ENCODE data around the gene LRRC8E. TPM values are rescaled to one million over a fixed set of nuclear protein-coding genes. Genes with fewer than 3 reads are reported as not detected.

LRRC8E gene
- total and polyA plus RNA-seq, 10 of the 15 experiments (the other 5 are each of a cell fraction or from before 2014, with no cell fraction given), result 0.04 to 0.32 (median 0.25) TPM; not detected in 7

- in situ Hi-C loops (cut with MboI), result no loop called here
- Histone ChIP-seq H3K9me3 (replicated peaks; ENCODE audit: control insufficient read depth, insufficient read depth, low read length) (no peaks in the 10 kb centered on the region; the same call in 2 of the 3 replicates), H3K27ac (ENCODE audit: control insufficient read depth, insufficient read depth) (no peak overlapping the region), H3K4me3 (no peak overlapping the region), H2AFZ (ENCODE audit: control insufficient read depth, low read depth, low read length) (no peak overlapping the region), H3K4me1 (ENCODE audit: control insufficient read depth, insufficient read depth, low read length) (peaks cover 12% of the 10 kb centered on the region; the same call in 1 of the 2 replicates), H4K20me1 (ENCODE audit: control insufficient read depth, insufficient read depth) (no peaks in the 10 kb centered on the region), H3K27me3 (replicated peaks in 1 of 2; ENCODE audit: control insufficient read depth in 2 of 2, insufficient read depth in 2 of 2, low read length in 1 of 2) (peaks cover 5 to 9% of the 10 kb centered on the region in 2 experiments; a peak in 3 of 4 replicates), H3K79me2 (ENCODE audit: control insufficient read depth, insufficient read depth, low read length) (no peaks in the 10 kb centered on the region), H3K36me3 (ENCODE audit: control insufficient read depth in 2 of 2, insufficient read depth in 2 of 2, low read length in 1 of 2) (no peaks in the 10 kb centered on the region), H3K9ac (ENCODE audit: control insufficient read depth, insufficient read depth, low read length) (no peak overlapping the region), H3K4me2 (ENCODE audit: control insufficient read depth, insufficient read depth) (peak overlapping the region; percentile 95)
- intact Hi-C loops (cut with micrococcal nuclease; ENCODE audit: unreplicated experiment), result loop anchor here (2.0 kb wide), 1 partner anchor 35 kb away; the partner anchor contains the start of gene MAP2K7
- no peak for TF ChIP-seq NBN (IDR thresholded peaks at IDR 0.05)
- ChIA-PET RAD21 (ENCODE audit: unreplicated experiment) (interaction anchor here (1.1 to 1.7 kb wide), 3 partner anchors 35 to 300 kb away, joined by 4 to 8 read pairs (median 7); partner anchors contain the start of genes MAP2K7 and SNAPC2), POLR2A (interaction anchor here (1.8 kb wide), 1 partner anchor 52 kb away, joined by 4 read pairs; the partner anchor contains the start of gene SNAPC2), SMC1A (ENCODE audit: uncharacterized antibody, unreplicated experiment) (no interaction called here), CTCF (interaction anchor here (0.8 to 2.0 kb wide), 11 partner anchors 9 to 238 kb away, joined by 3 to 19 read pairs (median 4); partner anchors contain the start of genes PET100, SNAPC2 and TIMM44)
- WGBS (ENCODE audit: insufficient coverage, insufficient replicate concordance, low lambda C conversion rate, missing lambda C conversion rate), result 27% methylated on average over 21 of the region's 21 CpGs
- FAIRE-seq (no peak), DNase-seq (ENCODE audit: low read depth, low spot score) (no peak), ATAC-seq (no peak)
- no TSS peak for BruUV-seq (replicated peaks)
These were observed 20.0 kb upstream of the LRRC8E start for GRCh38 chr19:7868326-7868670.

- H2AFZ ChIP-seq (ENCODE audit: control insufficient read depth, low read depth, low read length), result peak overlapping the region; percentile 88
- no TSS peak for BruUV-seq (replicated peaks)
- TF ChIP-seq CHD1 (IDR thresholded peaks at IDR 0.05; ENCODE audit: low read depth, low read length), result peak; percentile 40; the same call in 1 of the 2 replicates
- TF ChIP-seq BCL11A (IDR thresholded peaks at IDR 0.05; ENCODE audit: low read depth, low read length), result no peak
- peak; percentile 45; the same call in 1 of the 2 replicates for TF ChIP-seq ZNF24 (IDR thresholded peaks at IDR 0.05)
- no peak for TF ChIP-seq GABPA (IDR thresholded peaks at IDR 0.05; ENCODE audit: low read depth)
- no peak for TF ChIP-seq PKNOX1 (IDR thresholded peaks at IDR 0.05)
- peak; percentile 51; the same call in 1 of the 2 replicates for TF ChIP-seq POLR2A (IDR thresholded peaks at IDR 0.05; ENCODE audit: low read depth, low read length)
- no peak for TF ChIP-seq CBX5 (IDR thresholded peaks at IDR 0.05; ENCODE audit: low read depth)
- no peak for TF ChIP-seq TAF1 (IDR thresholded peaks at IDR 0.05; ENCODE audit: borderline replicate concordance, low read depth, low read length)
- no peak for TF ChIP-seq MLLT1 (IDR thresholded peaks at IDR 0.05)
- no peak for TF ChIP-seq SIN3A (IDR thresholded peaks at IDR 0.05; ENCODE audit: low read depth, low read length)
- no peak for TF ChIP-seq POLR2AphosphoS2 (IDR thresholded peaks at IDR 0.05; ENCODE audit: low read depth, low read length)
- TF ChIP-seq HDAC2 (IDR thresholded peaks at IDR 0.05), result no peak
These were observed 19.4 kb upstream of the LRRC8E start for GRCh38 chr19:7868671-7869452.

More at GRCh38 chr19:7868671-7869452, 19.4 kb upstream of the LRRC8E start:
- in situ Hi-C loops (cut with MboI) (no loop called here), intact Hi-C loops (cut with micrococcal nuclease; ENCODE audit: unreplicated experiment) (loop anchor here (2.0 kb wide), 1 partner anchor 34 kb away; the partner anchor contains the start of gene MAP2K7)
- Histone ChIP-seq H3K79me2 (ENCODE audit: control insufficient read depth, insufficient read depth, low read length) (no peaks in the 10 kb centered on the region), H4K20me1 (ENCODE audit: control insufficient read depth, insufficient read depth) (no peaks in the 10 kb centered on the region), H3K36me3 (ENCODE audit: control insufficient read depth in 2 of 2, insufficient read depth in 2 of 2, low read length in 1 of 2) (no peaks in the 10 kb centered on the region), H3K4me2 (ENCODE audit: control insufficient read depth, insufficient read depth) (peak overlapping the region; percentile 95), H3K27me3 (replicated peaks in 1 of 2; ENCODE audit: control insufficient read depth in 2 of 2, insufficient read depth in 2 of 2, low read length in 1 of 2) (peaks cover 5 to 7% of the 10 kb centered on the region in 2 experiments; a peak in 3 of 4 replicates), H3K27ac (ENCODE audit: control insufficient read depth, insufficient read depth) (no peak overlapping the region), H3K9ac (ENCODE audit: control insufficient read depth, insufficient read depth, low read length) (no peak overlapping the region; the same call in 1 of the 2 replicates), H3K9me3 (replicated peaks; ENCODE audit: control insufficient read depth, insufficient read depth, low read length) (no peaks in the 10 kb centered on the region; the same call in 2 of the 3 replicates), H3K4me1 (ENCODE audit: control insufficient read depth, insufficient read depth, low read length) (peaks cover 12% of the 10 kb centered on the region; the same call in 1 of the 2 replicates), H3K4me3 (peak overlapping the region; percentile 48; the same call in 1 of the 2 replicates)
- ChIA-PET SMC1A (ENCODE audit: uncharacterized antibody, unreplicated experiment) (interaction anchor here (1.1 kb wide), 1 partner anchor 188 kb away, joined by 3 read pairs; the partner anchor contains the start of gene TRAPPC5), RAD21 (ENCODE audit: unreplicated experiment) (interaction anchor here (0.9 to 1.7 kb wide), 5 partner anchors 34 to 301 kb away, joined by 3 to 8 read pairs (median 4); partner anchors contain the start of genes MAP2K7, SNAPC2 and TRAPPC5), POLR2A (interaction anchor here (0.8 to 1.8 kb wide), 3 partner anchors 10 to 52 kb away, joined by 3 to 5 read pairs (median 4); partner anchors contain the start of gene SNAPC2), CTCF (interaction anchor here (0.6 to 2.0 kb wide), 21 partner anchors 9 to 462 kb away, joined by 3 to 19 read pairs (median 4); partner anchors contain the start of genes MAP2K7, PET100, SNAPC2 and TIMM44)
- ATAC-seq (peak; percentile 85), FAIRE-seq (peak; percentile 69), DNase-seq (ENCODE audit: low read depth, low spot score) (peak; percentile 13)
- WGBS (ENCODE audit: insufficient coverage, insufficient replicate concordance, low lambda C conversion rate, missing lambda C conversion rate), result 2% methylated on average over 65 of the region's 67 CpGs
